ENCODE results near the gene ZNF18.

Gene ZNF18

GRCh38 chr17:11997147-11997971, at the start of gene ZNF18:
Gene ZNF18, minus strand, starts transcription at chr17:11997475. Its CDS starts 4,646 bp downstream, at chr17:11992829.
- DNase-seq = peak; percentile 62 to 97 (median 92)

DNA sequence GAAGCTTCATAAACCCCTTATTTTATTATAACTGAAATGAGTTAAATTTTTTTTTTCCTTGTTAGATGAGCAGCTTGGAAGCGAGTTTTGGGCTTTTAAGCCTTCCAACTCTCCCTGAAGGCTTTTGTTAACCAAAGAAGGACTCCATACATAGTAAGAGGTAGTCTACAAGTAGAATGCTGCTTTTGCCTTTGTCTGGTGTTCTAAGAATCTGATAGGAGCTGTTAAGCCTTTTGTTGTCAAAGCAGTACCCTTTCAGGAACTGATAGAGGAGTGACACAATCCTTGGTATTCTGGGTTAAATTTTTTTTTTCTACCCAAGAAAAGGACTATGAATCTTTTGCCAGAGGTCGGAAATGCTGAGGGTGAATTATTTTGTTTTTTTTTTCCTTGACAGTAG, 49.5 kb upstream of the ZNF18 start:
- no peak for DNase-seq

- no peak for DNase-seq
Observed at GRCh38 chr17:12043702-12044101, 46.4 kb upstream of the ZNF18 start.

GRCh38 chr17:12041312-12041711, 44.0 kb upstream of the ZNF18 start:
- peak in 1 of 56 donors; percentile 0 for DNase-seq

DNA sequence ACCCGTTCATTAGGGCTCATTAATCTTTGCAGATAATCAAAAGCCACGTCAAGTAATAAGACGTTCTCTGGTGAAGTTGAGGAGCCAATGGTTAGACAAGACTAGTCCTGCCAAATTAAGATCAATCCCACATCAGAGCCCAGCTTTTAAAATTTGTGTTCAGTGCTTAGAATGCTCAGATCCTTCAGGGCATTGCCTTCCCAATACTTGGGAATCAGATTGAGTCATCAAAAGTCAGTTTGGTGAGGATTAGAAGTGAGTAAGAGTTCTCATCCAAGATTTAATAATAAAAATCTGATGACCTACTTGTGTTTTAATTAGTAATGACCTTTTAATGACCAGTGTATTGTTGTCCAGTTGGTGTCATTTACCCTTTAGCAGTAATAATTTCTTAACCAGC, 43.2 kb upstream of the ZNF18 start:
- DNase-seq = no peak

DNA sequence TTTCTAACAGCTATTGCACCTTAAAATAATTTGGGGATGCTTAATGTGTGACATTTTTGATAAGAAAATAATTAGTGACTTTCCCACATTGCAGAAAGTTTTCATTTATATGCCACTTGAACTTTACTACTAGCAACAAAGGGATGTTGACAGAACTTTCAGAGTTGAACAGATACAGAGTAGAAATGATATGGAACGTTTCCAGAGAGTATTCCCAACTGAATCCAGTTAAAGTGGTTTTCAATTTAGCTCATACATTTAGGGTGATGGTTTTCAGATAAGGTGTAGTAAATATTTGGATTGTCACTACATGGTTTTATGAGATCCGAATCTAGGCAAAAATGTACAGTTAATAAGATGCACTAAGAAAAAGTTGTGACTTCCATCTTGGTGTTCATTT, 40.7 kb upstream of the ZNF18 start:
- no peak for DNase-seq

- no peak for DNase-seq
Observed at GRCh38 chr17:12035673-12036072, 38.4 kb upstream of the ZNF18 start.

DNA sequence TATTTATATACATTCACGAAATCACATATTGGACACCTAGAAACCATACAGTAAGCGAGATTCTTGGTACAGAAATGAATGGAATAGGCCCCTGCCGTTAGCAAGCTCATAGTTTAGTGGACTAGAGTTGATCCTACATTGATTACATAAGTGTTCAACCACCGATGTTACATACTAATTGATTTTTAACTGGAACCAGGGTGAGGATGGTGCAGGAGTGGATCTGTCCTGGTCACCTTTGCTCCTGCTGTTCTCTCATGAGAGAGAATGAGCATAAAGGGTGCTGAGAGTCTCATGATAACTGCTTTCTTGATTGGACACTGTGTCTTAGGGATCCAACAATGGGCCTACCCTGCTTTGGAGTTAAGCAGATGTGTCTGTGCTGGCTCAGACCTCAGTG, 37.3 kb upstream of the ZNF18 start:
- no peak for DNase-seq

GRCh38 chr17:12028611-12029010, 31.3 kb upstream of the ZNF18 start:
- DNase-seq = no peak

- no peak for DNase-seq
Observed at GRCh38 chr17:12027658-12028057, 30.4 kb upstream of the ZNF18 start.

- no peak for DNase-seq
Observed at GRCh38 chr17:12024327-12024726, 27.1 kb upstream of the ZNF18 start.

DNA sequence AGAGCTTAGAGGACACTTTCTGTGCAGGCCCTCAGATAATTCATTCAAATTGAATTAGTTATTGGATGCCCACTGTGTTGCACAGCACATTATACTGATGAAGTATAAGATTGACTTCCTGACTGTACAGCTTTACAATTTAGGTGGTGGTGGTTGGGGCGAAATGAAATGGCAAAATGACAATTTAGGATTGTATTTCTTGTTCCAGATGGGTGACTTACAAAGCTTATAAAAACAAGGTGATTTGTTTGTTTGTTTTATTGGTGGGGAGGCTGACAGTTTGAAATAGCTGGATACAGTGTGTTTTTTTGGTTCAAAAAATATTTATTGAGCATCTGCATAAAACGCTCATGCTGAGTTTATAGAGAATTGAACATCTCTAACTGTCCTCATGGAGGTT, 25.0 kb upstream of the ZNF18 start:
- no peak for DNase-seq

DNA sequence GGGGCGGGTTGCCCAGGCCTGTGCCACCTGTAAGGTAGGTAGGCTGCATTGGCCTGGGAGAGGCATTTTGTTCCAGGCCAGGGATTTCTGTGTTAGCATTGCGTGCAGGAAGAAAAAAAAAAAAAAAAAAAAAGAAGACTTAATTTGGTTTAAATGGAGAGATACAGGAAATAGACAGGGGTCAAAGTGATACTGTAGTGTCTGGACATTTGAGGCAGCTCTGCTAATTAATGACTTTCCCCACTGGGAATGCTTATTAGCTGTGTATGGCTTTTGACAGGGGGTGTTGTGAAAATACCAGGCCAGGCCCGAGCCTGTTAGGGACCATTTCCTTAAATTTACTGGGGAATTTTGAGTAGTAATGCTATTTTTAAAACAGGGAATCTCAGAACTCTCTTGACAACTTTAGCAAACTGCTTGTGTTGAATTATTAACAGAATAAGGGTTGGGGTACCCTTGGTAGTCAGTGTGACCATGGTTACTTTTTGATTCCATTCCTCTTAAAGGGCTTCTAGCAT, 24.4 kb upstream of the ZNF18 start:
- DNase-seq = no peak

GRCh38 chr17:12020642-12021622, 23.7 kb upstream of the ZNF18 start, which contains the start of gene MAP2K4:
Gene MAP2K4, plus strand, starts transcription at chr17:12020877. Its CDS starts 10 bp downstream, at chr17:12020887.
- peak in 55 of 56 donors; percentile 53 to 95 (median 88) for DNase-seq

DNA sequence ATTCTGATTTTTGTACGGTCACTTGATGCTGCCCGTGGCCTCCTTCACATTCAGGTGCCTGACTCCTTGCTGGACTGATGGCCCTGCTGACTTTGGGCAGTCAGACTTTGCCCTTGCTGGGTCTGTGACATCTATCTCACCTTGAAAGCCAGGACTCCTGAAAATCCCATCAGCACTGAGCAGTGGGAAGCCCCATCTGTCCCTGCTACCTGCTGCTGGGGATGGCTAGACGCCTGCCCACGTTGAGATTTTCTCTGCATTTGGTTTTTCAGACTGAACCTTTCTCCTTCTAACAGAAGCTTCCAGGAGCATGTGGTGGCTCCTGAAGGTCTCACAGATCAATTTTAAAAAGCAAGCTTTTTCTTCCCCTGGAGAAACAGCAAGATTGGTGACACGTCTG, 10.2 kb upstream of the ZNF18 start:
- DNase-seq = no peak

GRCh38 chr17:11999696-12000095, 2.4 kb upstream of the ZNF18 start:
- DNase-seq = no peak

- no peak for DNase-seq
Observed at GRCh38 chr17:11997972-11998233, 628 bp upstream of the ZNF18 start.

DNA sequence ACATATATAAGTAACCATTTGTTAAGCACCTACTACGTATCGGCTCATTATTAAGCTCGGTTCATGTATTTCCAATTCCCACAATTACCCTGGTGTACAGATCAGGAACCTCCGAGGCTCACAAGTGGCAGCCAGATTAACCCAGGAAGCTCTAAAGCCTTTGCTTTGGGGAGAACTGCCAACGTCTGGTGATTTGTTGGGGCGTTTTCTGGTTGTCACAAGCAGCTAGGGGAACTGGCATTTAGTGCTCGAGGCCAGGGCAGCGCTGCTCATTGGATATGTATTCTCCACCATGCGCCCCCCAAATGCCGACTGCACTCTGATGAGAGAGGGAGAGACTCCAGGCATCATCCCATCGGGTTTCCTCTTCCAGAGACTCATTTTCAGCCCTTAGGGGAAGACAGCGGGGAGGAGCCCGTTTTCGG, 541 bp downstream of the ZNF18 start:
- peak in 25 of 56 donors; percentile 34 to 82 (median 64) for DNase-seq

DNA sequence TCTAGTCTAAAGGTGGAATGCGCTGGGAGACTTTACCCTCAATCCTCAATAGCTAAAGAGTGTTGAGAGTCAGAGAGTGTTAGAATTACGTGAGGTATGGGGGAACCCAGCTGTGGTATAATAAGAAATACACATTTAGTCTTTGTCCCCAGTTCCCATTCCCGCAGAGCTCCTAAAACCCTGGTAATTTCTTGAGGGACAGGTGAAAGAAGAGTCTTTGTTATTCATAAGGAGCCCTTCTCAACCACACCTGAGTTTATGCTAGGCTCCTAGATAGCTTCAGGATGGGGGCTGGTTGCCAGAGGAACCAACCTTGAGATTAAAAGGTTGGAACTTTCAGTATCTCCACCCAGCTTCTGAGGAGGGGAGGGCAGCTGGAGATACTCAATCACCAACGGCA, 5.8 kb downstream of the ZNF18 start:
- no peak for DNase-seq

GRCh38 chr17:11990363-11990983, 6.8 kb downstream of the ZNF18 start:
- no peak for DNase-seq

DNA sequence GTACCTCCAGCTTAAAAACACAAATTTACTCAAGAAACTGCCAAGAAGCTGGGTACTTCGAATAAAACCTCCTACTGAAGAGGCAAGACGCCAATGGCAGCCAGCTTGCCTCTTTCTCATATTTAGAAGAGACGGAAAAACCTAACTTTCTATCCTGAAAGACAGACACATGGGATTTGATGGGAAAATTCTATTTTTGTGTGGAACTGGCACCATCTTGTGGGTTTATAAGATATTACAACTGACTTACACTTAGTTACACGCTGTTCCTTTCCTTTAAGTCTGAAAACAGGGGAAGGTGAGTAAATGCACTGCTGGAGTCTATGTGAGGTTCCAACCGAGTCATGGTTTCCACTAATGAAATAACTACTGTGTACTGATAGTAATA, 10.3 kb downstream of the ZNF18 start:
- no peak for DNase-seq

Measured in nucleus accumbens (tissue), 56 donors.